Measurements from ENCODE around the gene ALB. TPM values are rescaled to one million over a fixed set of nuclear protein-coding genes. Genes with fewer than 3 reads are reported as not detected.

ALB gene
- total and polyA plus RNA-seq, 2 donors (not counting 1 experiment from before 2014, with no cell fraction given) = 0.03 TPM; not detected in 1

GRCh38 chr4:73419106-73420038, 15.3 kb downstream of the ALB start:
- no peak overlapping the region for H2AFZ ChIP-seq (ENCODE audit: low read length)
- DNase-seq (ENCODE audit: low read depth in 2 of 2) = no peak
- no peaks in the 10 kb centered on the region for H3K4me1 ChIP-seq (ENCODE audit: control insufficient read depth, extremely low read depth, insufficient read depth, low read length)
- H3K9me3 ChIP-seq (ENCODE audit: control insufficient read depth, insufficient read depth, low read depth, low read length) = no peaks in the 10 kb centered on the region
- H3K27ac ChIP-seq (ENCODE audit: insufficient read depth, low read length) = no peak overlapping the region
- no peaks in the 10 kb centered on the region for H3K79me2 ChIP-seq (ENCODE audit: control insufficient read depth, insufficient read depth, low read length)
- H3K27me3 ChIP-seq (ENCODE audit: control insufficient read depth, insufficient read depth, low read length) = no peaks in the 10 kb centered on the region
- no peaks in the 10 kb centered on the region for H3K36me3 ChIP-seq (ENCODE audit: control insufficient read depth, insufficient read depth, low read length)
- H3K9ac ChIP-seq (ENCODE audit: insufficient read depth, low read length) = no peak overlapping the region
- no peak for TF ChIP-seq CTCF (conservative IDR thresholded peaks at IDR 0.05 in 1 of 2, IDR thresholded peaks at IDR 0.05 in 1 of 2; ENCODE audit: low read depth in 1 of 2, low read length in 2 of 2)
- no peak for TF ChIP-seq EZH2 (IDR thresholded peaks at IDR 0.05; ENCODE audit: low read length, missing control alignments)
- no peak overlapping the region for H3K4me3 ChIP-seq (replicated peaks in 1 of 4; ENCODE audit: control extremely low read depth in 1 of 4, insufficient read depth in 1 of 4, low read depth in 3 of 4, low read length in 4 of 4)
- no peaks in the 10 kb centered on the region for H4K20me1 ChIP-seq (ENCODE audit: control insufficient read depth, extremely low read depth, insufficient read depth, low read length)
- no peak overlapping the region for H3K4me2 ChIP-seq (ENCODE audit: extremely low read depth, insufficient read depth, low read length)

- Histone ChIP-seq H2AFZ (ENCODE audit: low read length) (no peak overlapping the region), H3K27me3 (ENCODE audit: control insufficient read depth, insufficient read depth, low read length) (no peaks in the 10 kb centered on the region), H3K4me3 (replicated peaks in 1 of 4; ENCODE audit: control extremely low read depth in 1 of 4, insufficient read depth in 1 of 4, low read depth in 3 of 4, low read length in 4 of 4) (no peak overlapping the region), H4K20me1 (ENCODE audit: control insufficient read depth, extremely low read depth, insufficient read depth, low read length) (no peaks in the 10 kb centered on the region), H3K9me3 (ENCODE audit: control insufficient read depth, insufficient read depth, low read depth, low read length) (no peaks in the 10 kb centered on the region), H3K4me2 (ENCODE audit: extremely low read depth, insufficient read depth, low read length) (no peak overlapping the region), H3K27ac (ENCODE audit: insufficient read depth, low read length) (no peak overlapping the region), H3K9ac (ENCODE audit: insufficient read depth, low read length) (no peak overlapping the region), H3K79me2 (ENCODE audit: control insufficient read depth, insufficient read depth, low read length) (no peaks in the 10 kb centered on the region), H3K36me3 (ENCODE audit: control insufficient read depth, insufficient read depth, low read length) (no peaks in the 10 kb centered on the region), H3K4me1 (ENCODE audit: control insufficient read depth, extremely low read depth, insufficient read depth, low read length) (no peaks in the 10 kb centered on the region)
- DNase-seq (ENCODE audit: low read depth in 2 of 2) = no peak
- TF ChIP-seq EZH2 (IDR thresholded peaks at IDR 0.05; ENCODE audit: low read length, missing control alignments) = no peak
- TF ChIP-seq CTCF (conservative IDR thresholded peaks at IDR 0.05 in 1 of 2, IDR thresholded peaks at IDR 0.05 in 1 of 2; ENCODE audit: low read depth in 1 of 2, low read length in 2 of 2) = no peak
These were observed 16.5 kb downstream of the ALB start for GRCh38 chr4:73420615-73421014.

GRCh38 chr4:73421708-73422457, 17.8 kb downstream of the ALB start:
- TF ChIP-seq EZH2 (IDR thresholded peaks at IDR 0.05; ENCODE audit: low read length, missing control alignments) = no peak
- no peak for TF ChIP-seq CTCF (conservative IDR thresholded peaks at IDR 0.05 in 1 of 2, IDR thresholded peaks at IDR 0.05 in 1 of 2; ENCODE audit: low read depth in 1 of 2, low read length in 2 of 2)

More at GRCh38 chr4:73421708-73422457, 17.8 kb downstream of the ALB start:
- no peak overlapping the region for H3K27ac ChIP-seq (ENCODE audit: insufficient read depth, low read length)
- no peak overlapping the region for H3K4me2 ChIP-seq (ENCODE audit: extremely low read depth, insufficient read depth, low read length)
- no peak for DNase-seq (ENCODE audit: low read depth in 2 of 2)
- H3K9ac ChIP-seq (ENCODE audit: insufficient read depth, low read length) = no peak overlapping the region
- no peak overlapping the region for H2AFZ ChIP-seq (ENCODE audit: low read length)
- H3K9me3 ChIP-seq (ENCODE audit: control insufficient read depth, insufficient read depth, low read depth, low read length) = no peaks in the 10 kb centered on the region
- H3K4me3 ChIP-seq (replicated peaks in 1 of 4; ENCODE audit: control extremely low read depth in 1 of 4, insufficient read depth in 1 of 4, low read depth in 3 of 4, low read length in 4 of 4) = no peak overlapping the region
- H3K27me3 ChIP-seq (ENCODE audit: control insufficient read depth, insufficient read depth, low read length) = no peaks in the 10 kb centered on the region
- H3K36me3 ChIP-seq (ENCODE audit: control insufficient read depth, insufficient read depth, low read length) = no peaks in the 10 kb centered on the region
- no peaks in the 10 kb centered on the region for H3K4me1 ChIP-seq (ENCODE audit: control insufficient read depth, extremely low read depth, insufficient read depth, low read length)
- H3K79me2 ChIP-seq (ENCODE audit: control insufficient read depth, insufficient read depth, low read length) = no peaks in the 10 kb centered on the region
- no peaks in the 10 kb centered on the region for H4K20me1 ChIP-seq (ENCODE audit: control insufficient read depth, extremely low read depth, insufficient read depth, low read length)
